Measurements from ENCODE around the gene CFAP91.

- TF ChIP-seq CTCF (IDR thresholded peaks at IDR 0.05; ENCODE audit: poor library complexity, severe bottlenecking) = no peak
- no peak for TF ChIP-seq POLR2AphosphoS5 (IDR thresholded peaks at IDR 0.05)
- no peak for TF ChIP-seq RAD21 (conservative IDR thresholded peaks at IDR 0.05)
- TF ChIP-seq EZH2 (IDR thresholded peaks at IDR 0.05; ENCODE audit: borderline replicate concordance, insufficient read depth, low read length, poor library complexity, severe bottlenecking) = no peak
- no peak for TF ChIP-seq EP300 (conservative IDR thresholded peaks at IDR 0.05; ENCODE audit: poor library complexity, severe bottlenecking)
- no peak for TF ChIP-seq SMC3 (conservative IDR thresholded peaks at IDR 0.05; ENCODE audit: poor library complexity)
- no peak for TF ChIP-seq TAF1 (IDR thresholded peaks at IDR 0.05; ENCODE audit: low read depth)
Measured at GRCh38 chr3:119677641-119677934, 25.2 kb upstream of the CFAP91 start.
